GM19240 (cell line): ENCODE data around the gene NKX3-2.

Experiments used
- DNase-seq: peaks from one replicate; pipeline ENCODE4 v3.0.0; 2011; ENCODE audit warnings: low spot score; ENCODE audit not compliant: insufficient read length

Gene NKX3-2

DNA sequence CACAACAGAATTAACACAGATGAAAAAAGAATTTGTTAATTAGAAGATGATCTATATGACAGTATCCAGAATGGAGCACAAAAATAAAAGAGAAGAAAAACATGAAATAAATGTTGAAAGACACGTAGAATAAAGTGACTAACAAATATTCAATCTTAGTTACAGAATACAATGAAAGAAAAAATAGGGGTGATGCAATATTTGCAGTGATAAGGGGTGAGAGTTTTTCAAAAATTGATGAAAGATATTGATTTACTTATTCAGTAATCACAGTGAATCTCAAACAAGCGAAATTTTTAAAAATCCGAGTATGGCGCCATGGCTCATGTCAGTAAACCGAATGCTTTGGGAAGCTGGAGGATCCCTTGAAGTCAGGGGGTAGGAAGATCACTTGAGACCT, 39.9 kb downstream of the NKX3-2 start:
- DNase-seq: no peak

DNA sequence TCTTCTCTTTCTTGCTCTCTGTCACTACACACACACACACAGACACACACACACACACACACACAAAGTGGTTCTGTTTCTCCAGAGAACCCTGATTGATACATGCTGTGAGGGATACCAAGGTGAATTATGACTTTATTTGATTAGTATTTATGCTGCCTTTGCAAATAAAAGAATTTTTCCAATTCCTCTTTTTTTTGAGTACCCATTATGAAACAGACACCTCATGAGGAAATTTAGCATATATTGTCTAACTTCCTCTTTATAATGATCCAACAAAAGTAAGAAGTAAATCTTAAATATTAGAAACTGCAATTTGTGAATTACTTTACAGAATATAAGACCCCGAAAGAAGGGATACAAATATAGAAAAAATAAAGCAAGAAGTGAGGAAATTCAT, 45.8 kb downstream of the NKX3-2 start:
- no peak for DNase-seq

DNA sequence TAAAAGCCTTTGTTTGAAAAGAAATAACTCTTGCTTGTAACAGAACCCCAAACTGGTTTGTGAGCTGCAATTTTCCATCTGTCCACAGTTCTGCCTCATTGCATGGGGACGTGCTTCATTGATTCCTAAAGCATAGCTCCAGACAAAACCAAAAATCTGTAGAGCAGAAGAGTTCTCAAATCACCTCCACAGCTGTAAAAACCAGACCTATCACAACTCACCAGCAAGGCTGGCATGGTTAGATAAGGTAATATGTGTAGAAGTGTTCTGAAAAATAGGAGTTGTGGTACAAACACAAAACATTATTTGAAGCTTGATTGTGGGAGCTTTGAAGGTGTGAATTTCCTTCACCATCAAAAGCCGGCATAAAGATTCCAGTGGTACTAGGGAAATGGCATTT, 47.7 kb downstream of the NKX3-2 start:
- DNase-seq: no peak

DNA sequence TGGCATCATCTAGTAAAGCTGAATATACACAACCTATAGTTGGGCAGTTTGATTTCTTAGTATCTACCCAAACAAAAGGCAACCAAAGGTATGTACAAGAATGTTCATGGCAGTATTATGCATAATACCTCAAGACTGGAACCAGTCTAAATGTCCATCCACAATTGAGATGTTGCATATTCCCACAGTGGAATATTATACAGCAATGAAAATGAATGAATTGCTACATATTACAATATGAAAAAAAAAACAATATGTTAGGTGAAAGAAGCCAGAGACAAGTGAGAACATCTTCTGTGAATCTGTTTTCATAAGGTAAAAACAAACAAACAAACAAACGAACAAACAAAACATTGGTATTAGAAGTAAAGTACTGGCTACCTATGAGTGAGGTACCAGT, 48.6 kb downstream of the NKX3-2 start:
- DNase-seq: no peak

- DNase-seq: no peak
Measured at GRCh38 chr4:13493793-13494192, 50.5 kb downstream of the NKX3-2 start.

- DNase-seq: no peak
Measured at GRCh38 chr4:13492747-13493146, 51.6 kb downstream of the NKX3-2 start.
